HG02973 (cell line): Measurements from ENCODE around the gene LSM12.
A peak's percentile ranks its signal among the peaks of the same experiment; 100 is the strongest.
"Not testable (repeated sequence)": the region's sequence is repeated elsewhere in the genome, so short reads cannot be mapped to it uniquely, and the experiment has no call there.

ENCODE experiments used
- ATAC-seq: cut with Tn5 transposase; IDR thresholded peaks from one replicate; pipeline ENCODE4 v1.9.1; 2021; ENCODE audit warnings: moderate library complexity; ENCODE audit not compliant: unreplicated experiment

LSM12 gene

GRCh38 chr17:44008205-44008909 lies 58.1 kb downstream of the LSM12 start:
- no peak for ATAC-seq

GRCh38 chr17:44007346-44008204 lies 58.9 kb downstream of the LSM12 start:
- no peak for ATAC-seq

GRCh38 chr17:44006598-44007345 lies 59.7 kb downstream of the LSM12 start:
- ATAC-seq: peak; percentile 61

- no peak for ATAC-seq
Measured at GRCh38 chr17:44006272-44006597, 60.2 kb downstream of the LSM12 start.

- ATAC-seq: no peak
Measured at GRCh38 chr17:44005527-44006271, 60.8 kb downstream of the LSM12 start.

GRCh38 chr17:44004761-44005526 lies 61.5 kb downstream of the LSM12 start:
- no peak for ATAC-seq

- no peak for ATAC-seq
Measured at GRCh38 chr17:44004077-44004760, 62.3 kb downstream of the LSM12 start, which contains the start of gene NAGS. Gene NAGS (plus strand): TSS chr17:44004622. CDS start chr17:44004664, 42 bp downstream.

- no peak for ATAC-seq
Measured at GRCh38 chr17:44002141-44002848, 64.2 kb downstream of the LSM12 start.

GRCh38 chr17:44001461-44001920 lies 65.0 kb downstream of the LSM12 start:
- no peak for ATAC-seq

- no peak for ATAC-seq
Measured at GRCh38 chr17:44000871-44001460, 65.5 kb downstream of the LSM12 start.

GRCh38 chr17:44000141-44000860 lies 66.2 kb downstream of the LSM12 start:
- no peak for ATAC-seq

GRCh38 chr17:43999024-43999423 lies 67.4 kb downstream of the LSM12 start:
- no peak for ATAC-seq

- no peak for ATAC-seq
Measured at GRCh38 chr17:43998552-43998951, 67.9 kb downstream of the LSM12 start.

- not testable (repeated sequence) for ATAC-seq
Measured at GRCh38 chr17:43997180-43997579, 69.3 kb downstream of the LSM12 start.

- ATAC-seq: no peak
Measured at GRCh38 chr17:43995150-43995471, 71.4 kb downstream of the LSM12 start.

- no peak for ATAC-seq
Measured at GRCh38 chr17:43994272-43995149, 72.0 kb downstream of the LSM12 start.

- no peak for ATAC-seq
Measured at GRCh38 chr17:43992641-43993040, 73.8 kb downstream of the LSM12 start.
